ENCODE results near the gene NUB1. TPM values are rescaled to one million over a fixed set of nuclear protein-coding genes. Genes with fewer than 3 reads are reported as not detected.

NUB1 gene
- polyA plus RNA-seq, 1 of the 3 experiments (the other 2 are of a cell fraction): 54.0 TPM

DNA sequence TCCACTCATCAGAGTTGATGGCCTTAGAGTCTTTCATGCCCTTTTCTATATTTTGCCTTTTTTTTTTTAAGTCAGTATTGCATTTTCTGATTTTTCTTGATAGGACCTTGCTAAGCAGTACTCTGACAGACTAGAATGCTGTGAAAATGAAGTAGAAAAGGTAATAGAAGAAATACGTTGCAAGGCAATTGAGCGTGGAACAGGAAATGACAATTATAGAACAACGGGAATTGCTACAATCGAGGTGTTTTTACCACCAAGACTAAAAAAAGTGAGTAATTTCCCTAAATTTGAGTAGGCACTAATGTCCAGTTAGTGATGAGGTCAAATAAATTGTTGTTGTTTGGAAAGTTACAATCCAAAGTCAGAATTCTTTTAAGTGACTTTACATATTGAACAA, 7.4 kb downstream of the NUB1 start:
- H3K27me3 ChIP-seq (ENCODE audit: insufficient read depth): no peaks in the 10 kb centered on the region
- H3K9ac ChIP-seq: no peak overlapping the region
- H3F3A ChIP-seq (replicated peaks; ENCODE audit: insufficient read depth): peaks cover 30% of the 10 kb centered on the region
- H2AFZ ChIP-seq (ENCODE audit: low read depth): no peak overlapping the region
- 91% methylated on average over 4 of the region's 4 CpGs for WGBS (ENCODE audit: low lambda C conversion rate)
- H3K4me1 ChIP-seq (ENCODE audit: control insufficient read depth in 1 of 2, insufficient read depth in 2 of 2, low read depth in 1 of 2, low read length in 1 of 2): peaks cover 8% of the 10 kb centered on the region in 2 experiments; a peak in 2 of 4 replicates
- H3K9me3 ChIP-seq: no peaks in the 10 kb centered on the region
- H3K4me3 ChIP-seq (ENCODE audit: low read depth in 2 of 2, low read length in 1 of 2): no peak overlapping the region
- peaks cover 74 to 81% of the 10 kb centered on the region in 2 experiments for H3K36me3 ChIP-seq (replicated peaks in 1 of 2; ENCODE audit: control insufficient read depth in 1 of 2, insufficient read depth in 2 of 2, low read length in 1 of 2)
- DNase-seq: no peak
- H3K4me2 ChIP-seq: no peak overlapping the region
- no peak overlapping the region for H3K27ac ChIP-seq (ENCODE audit: low read depth in 2 of 2, low read length in 1 of 2)
- peaks cover 19% of the 10 kb centered on the region for H3K79me2 ChIP-seq (ENCODE audit: insufficient read depth)
- H3K9me2 ChIP-seq: no peaks in the 10 kb centered on the region
- ChIA-PET CTCF (interaction anchor here (0.7 to 10.0 kb wide), 8 partner anchors 15 to 158 kb away, joined by 3 to 237 read pairs (median 4); no protein-coding TSS in a partner anchor), POLR2A (no interaction called here)
- H4K20me1 ChIP-seq (ENCODE audit: insufficient read depth): peaks cover 8% of the 10 kb centered on the region
- TF ChIP-seq GATA2 (CRISPR knock-in tag; IDR thresholded peaks at IDR 0.05): no peak
- TF ChIP-seq, protein P1, sequence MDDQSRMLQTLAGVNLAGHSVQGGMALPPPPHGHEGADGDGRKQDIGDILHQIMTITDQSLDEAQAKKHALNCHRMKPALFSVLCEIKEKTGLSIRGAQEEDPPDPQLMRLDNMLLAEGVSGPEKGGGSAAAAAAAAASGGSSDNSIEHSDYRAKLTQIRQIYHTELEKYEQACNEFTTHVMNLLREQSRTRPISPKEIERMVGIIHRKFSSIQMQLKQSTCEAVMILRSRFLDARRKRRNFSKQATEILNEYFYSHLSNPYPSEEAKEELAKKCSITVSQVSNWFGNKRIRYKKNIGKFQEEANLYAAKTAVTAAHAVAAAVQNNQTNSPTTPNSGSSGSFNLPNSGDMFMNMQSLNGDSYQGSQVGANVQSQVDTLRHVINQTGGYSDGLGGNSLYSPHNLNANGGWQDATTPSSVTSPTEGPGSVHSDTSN (IDR thresholded peaks at IDR 0.05): no peak
- TF ChIP-seq, protein P2, sequence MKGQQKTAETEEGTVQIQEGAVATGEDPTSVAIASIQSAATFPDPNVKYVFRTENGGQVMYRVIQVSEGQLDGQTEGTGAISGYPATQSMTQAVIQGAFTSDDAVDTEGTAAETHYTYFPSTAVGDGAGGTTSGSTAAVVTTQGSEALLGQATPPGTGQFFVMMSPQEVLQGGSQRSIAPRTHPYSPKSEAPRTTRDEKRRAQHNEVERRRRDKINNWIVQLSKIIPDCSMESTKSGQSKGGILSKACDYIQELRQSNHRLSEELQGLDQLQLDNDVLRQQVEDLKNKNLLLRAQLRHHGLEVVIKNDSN (IDR thresholded peaks at IDR 0.05; ENCODE audit: borderline replicate concordance, low read depth): no peak
- TF ChIP-seq YY1 (IDR thresholded peaks at IDR 0.05; ENCODE audit: low read depth): no peak
- no peak for TF ChIP-seq RFX5 (IDR thresholded peaks at IDR 0.05; ENCODE audit: low read length)
- no peak for TF ChIP-seq RXRA (IDR thresholded peaks at IDR 0.05; ENCODE audit: borderline replicate concordance, low read depth)
- no peak for TF ChIP-seq SIN3A (IDR thresholded peaks at IDR 0.05; ENCODE audit: borderline replicate concordance, low read depth, low read length)
- TF ChIP-seq NFIC (IDR thresholded peaks at IDR 0.05; ENCODE audit: borderline replicate concordance): no peak
- no peak for TF ChIP-seq TEAD4 (IDR thresholded peaks at IDR 0.05; ENCODE audit: borderline replicate concordance, insufficient read depth)
- no peak for TF ChIP-seq EZH2phosphoT487 (IDR thresholded peaks at IDR 0.05; ENCODE audit: borderline replicate concordance, low read depth)
- TF ChIP-seq POLR2AphosphoS5 (IDR thresholded peaks at IDR 0.05; ENCODE audit: low read depth, low read length): no peak
- TF ChIP-seq JUND (IDR thresholded peaks at IDR 0.05): no peak
- no peak for TF ChIP-seq SMC3 (IDR thresholded peaks at IDR 0.05; ENCODE audit: low read depth, low read length)
- TF ChIP-seq EP300 (IDR thresholded peaks at IDR 0.05; ENCODE audit: borderline replicate concordance in 1 of 2, low read depth in 1 of 2, low read length in 1 of 2): no peak
- TF ChIP-seq, protein P3, sequence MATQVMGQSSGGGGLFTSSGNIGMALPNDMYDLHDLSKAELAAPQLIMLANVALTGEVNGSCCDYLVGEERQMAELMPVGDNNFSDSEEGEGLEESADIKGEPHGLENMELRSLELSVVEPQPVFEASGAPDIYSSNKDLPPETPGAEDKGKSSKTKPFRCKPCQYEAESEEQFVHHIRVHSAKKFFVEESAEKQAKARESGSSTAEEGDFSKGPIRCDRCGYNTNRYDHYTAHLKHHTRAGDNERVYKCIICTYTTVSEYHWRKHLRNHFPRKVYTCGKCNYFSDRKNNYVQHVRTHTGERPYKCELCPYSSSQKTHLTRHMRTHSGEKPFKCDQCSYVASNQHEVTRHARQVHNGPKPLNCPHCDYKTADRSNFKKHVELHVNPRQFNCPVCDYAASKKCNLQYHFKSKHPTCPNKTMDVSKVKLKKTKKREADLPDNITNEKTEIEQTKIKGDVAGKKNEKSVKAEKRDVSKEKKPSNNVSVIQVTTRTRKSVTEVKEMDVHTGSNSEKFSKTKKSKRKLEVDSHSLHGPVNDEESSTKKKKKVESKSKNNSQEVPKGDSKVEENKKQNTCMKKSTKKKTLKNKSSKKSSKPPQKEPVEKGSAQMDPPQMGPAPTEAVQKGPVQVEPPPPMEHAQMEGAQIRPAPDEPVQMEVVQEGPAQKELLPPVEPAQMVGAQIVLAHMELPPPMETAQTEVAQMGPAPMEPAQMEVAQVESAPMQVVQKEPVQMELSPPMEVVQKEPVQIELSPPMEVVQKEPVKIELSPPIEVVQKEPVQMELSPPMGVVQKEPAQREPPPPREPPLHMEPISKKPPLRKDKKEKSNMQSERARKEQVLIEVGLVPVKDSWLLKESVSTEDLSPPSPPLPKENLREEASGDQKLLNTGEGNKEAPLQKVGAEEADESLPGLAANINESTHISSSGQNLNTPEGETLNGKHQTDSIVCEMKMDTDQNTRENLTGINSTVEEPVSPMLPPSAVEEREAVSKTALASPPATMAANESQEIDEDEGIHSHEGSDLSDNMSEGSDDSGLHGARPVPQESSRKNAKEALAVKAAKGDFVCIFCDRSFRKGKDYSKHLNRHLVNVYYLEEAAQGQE (IDR thresholded peaks at IDR 0.05; ENCODE audit: low read depth, low read length): no peak
- TF ChIP-seq, protein P4, sequence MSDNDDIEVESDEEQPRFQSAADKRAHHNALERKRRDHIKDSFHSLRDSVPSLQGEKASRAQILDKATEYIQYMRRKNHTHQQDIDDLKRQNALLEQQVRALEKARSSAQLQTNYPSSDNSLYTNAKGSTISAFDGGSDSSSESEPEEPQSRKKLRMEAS (IDR thresholded peaks at IDR 0.05; ENCODE audit: low read depth): no peak
- no peak for TF ChIP-seq NRF1 (IDR thresholded peaks at IDR 0.05; ENCODE audit: low read depth, low read length)
- TF ChIP-seq TAF1 (IDR thresholded peaks at IDR 0.05; ENCODE audit: borderline replicate concordance, low read depth, low read length): no peak
- no peak for TF ChIP-seq FOXJ3 (CRISPR knock-in tag; IDR thresholded peaks at IDR 0.05)

All from SK-N-SH (cell line).